Left lobe of liver (tissue), 2 donors: ENCODE results near the gene NFIX. TPM values are rescaled to one million over a fixed set of nuclear protein-coding genes. Genes with fewer than 3 reads are reported as not detected.
A peak's percentile ranks its signal among the peaks of the same experiment; 100 is the strongest.

Source experiments
- ATAC-seq: fragments of 200-7000 bp; cut with Tn5 transposase; one replicate; pipeline ENCODE4 v1.9.1; 2020; ENCODE audit warnings: mild to moderate bottlenecking, moderate library complexity
- DNase-seq: peaks from one replicate; pipeline ENCODE4 v3.0.0-alpha.2; 2020; ENCODE audit warnings: low spot score
- total RNA-seq: library from RNA; stranded (reverse); gene quantifications from one replicate; pipeline ENCODE4 v1.2.1, GENCODE V29; 2021
- donor health status: DM: no; HTN: no; CAD: no; lungs with moderate emphysema.
- donor health status: DM: no; HTN: yes; CAD: no.

NFIX gene
- total RNA-seq, 1 donor from 2014 or later, result 41.4 TPM

- ATAC-seq (no peak), DNase-seq (no peak)
Measured at GRCh38 chr19:13006431-13007281, 11.4 kb downstream of the NFIX start.

GRCh38 chr19:13007292-13008045, 12.2 kb downstream of the NFIX start:
- DNase-seq (no peak), ATAC-seq (peak; percentile 62)

GRCh38 chr19:13008926-13009787, 13.9 kb downstream of the NFIX start:
- no peak for ATAC-seq

GRCh38 chr19:13010038-13010991, 15.0 kb downstream of the NFIX start:
- DNase-seq (peak; percentile 59), ATAC-seq (peak; percentile 77)

More at GRCh38 chr19:13008926-13009787, 13.9 kb downstream of the NFIX start:
- no peak for DNase-seq

GRCh38 chr19:13010992-13011652, 15.8 kb downstream of the NFIX start:
- no peak for ATAC-seq
- no peak for DNase-seq

GRCh38 chr19:13011653-13012389, 16.5 kb downstream of the NFIX start:
- DNase-seq, result no peak
- no peak for ATAC-seq

- DNase-seq, result no peak
- no peak for ATAC-seq
Measured at GRCh38 chr19:13012390-13012689, 17.1 kb downstream of the NFIX start.

GRCh38 chr19:13012690-13013608, 17.7 kb downstream of the NFIX start:
- ATAC-seq (peak; percentile 56), DNase-seq (no peak)

- DNase-seq (no peak), ATAC-seq (no peak)
Measured at GRCh38 chr19:13013649-13014048, 18.4 kb downstream of the NFIX start.

GRCh38 chr19:13014101-13014920, 19.0 kb downstream of the NFIX start:
- DNase-seq, result no peak
- ATAC-seq, result no peak

GRCh38 chr19:13014921-13015280, 19.6 kb downstream of the NFIX start:
- DNase-seq (no peak), ATAC-seq (no peak)

- DNase-seq (no peak), ATAC-seq (no peak)
Measured at GRCh38 chr19:13015361-13016223, 20.3 kb downstream of the NFIX start.

- ATAC-seq (no peak), DNase-seq (no peak)
Measured at GRCh38 chr19:13016245-13016627, 21.0 kb downstream of the NFIX start.

- DNase-seq (no peak), ATAC-seq (no peak)
Measured at GRCh38 chr19:13016628-13017305, 21.5 kb downstream of the NFIX start.

- ATAC-seq, result no peak
- no peak for DNase-seq
Measured at GRCh38 chr19:13017306-13018034, 22.2 kb downstream of the NFIX start.
